ENCODE measurements around the gene DERA.

GRCh38 chr12:16074894-16075293, 163.8 kb downstream of the DERA start:
- TF ChIP-seq PRDM10 (tag by site-specific recombination; IDR thresholded peaks at IDR 0.05), result no peak
- TF ChIP-seq ZNF76 (tag by site-specific recombination; IDR thresholded peaks at IDR 0.05; ENCODE audit: borderline replicate concordance, low read depth), result no peak
- TF ChIP-seq CTCF (tag by site-specific recombination; IDR thresholded peaks at IDR 0.05), result no peak
- TF ChIP-seq ZNF621 (tag by site-specific recombination; IDR thresholded peaks at IDR 0.05), result no peak
- no peak for TF ChIP-seq ZBTB7A (tag by site-specific recombination; IDR thresholded peaks at IDR 0.05; ENCODE audit: low read depth)
- TF ChIP-seq ZNF555 (tag by site-specific recombination; conservative IDR thresholded peaks at IDR 0.05), result no peak

All from HEK293 (cell line).